Measurements from ENCODE around the gene RTN1.
A peak's percentile ranks its signal among the peaks of the same experiment; 100 is the strongest.

The RTN1 gene

GRCh38 chr14:59630288-59630963 lies 240.2 kb downstream of the RTN1 start:
- no peak for DNase-seq (ENCODE audit: low read depth in 2 of 2)

- no peak for DNase-seq (ENCODE audit: low read depth in 2 of 2)
Observed at GRCh38 chr14:59629444-59630287, 240.9 kb downstream of the RTN1 start.

- DNase-seq (ENCODE audit: low read depth in 2 of 2): no peak
Observed at GRCh38 chr14:59627011-59627520, 243.5 kb downstream of the RTN1 start.

- DNase-seq (ENCODE audit: low read depth in 2 of 2): no peak
Observed at GRCh38 chr14:59622631-59623030, 247.9 kb downstream of the RTN1 start.

GRCh38 chr14:59619061-59619460 lies 251.5 kb downstream of the RTN1 start:
- no peak for DNase-seq (ENCODE audit: low read depth in 2 of 2)

- DNase-seq (ENCODE audit: low read depth in 2 of 2): no peak
Observed at GRCh38 chr14:59601056-59601455, 269.5 kb downstream of the RTN1 start.

GRCh38 chr14:59600211-59600945 lies 270.2 kb downstream of the RTN1 start:
- DNase-seq (ENCODE audit: low read depth in 2 of 2): no peak

GRCh38 chr14:59595071-59595470 lies 275.5 kb downstream of the RTN1 start:
- no peak for DNase-seq (ENCODE audit: low read depth in 2 of 2)

GRCh38 chr14:59591641-59592370 lies 278.8 kb downstream of the RTN1 start:
- DNase-seq (ENCODE audit: low read depth in 2 of 2): no peak

- no peak for DNase-seq (ENCODE audit: low read depth in 2 of 2)
Observed at GRCh38 chr14:59588101-59588500, 282.5 kb downstream of the RTN1 start.

GRCh38 chr14:59585891-59586554 lies 284.6 kb downstream of the RTN1 start:
- DNase-seq (ENCODE audit: low read depth in 2 of 2): no peak

GRCh38 chr14:59583755-59584154 lies 286.8 kb downstream of the RTN1 start:
- no peak for DNase-seq (ENCODE audit: low read depth in 2 of 2)

- DNase-seq (ENCODE audit: low read depth in 2 of 2): no peak
Observed at GRCh38 chr14:59582845-59583509, 287.6 kb downstream of the RTN1 start.

GRCh38 chr14:59582161-59582560 lies 288.4 kb downstream of the RTN1 start:
- no peak for DNase-seq (ENCODE audit: low read depth in 2 of 2)

- no peak for DNase-seq (ENCODE audit: low read depth in 2 of 2)
Observed at GRCh38 chr14:59580911-59581310, 289.7 kb downstream of the RTN1 start.

- DNase-seq (ENCODE audit: low read depth in 2 of 2): peak; percentile 64 to 80
Observed at GRCh38 chr14:59576332-59577294, 294.0 kb downstream of the RTN1 start, which contains the start of gene CCDC175. Gene CCDC175 (minus strand): TSS chr14:59576812. CDS start chr14:59576775, 37 bp downstream.

GRCh38 chr14:59570122-59570521 lies 300.5 kb downstream of the RTN1 start:
- DNase-seq (ENCODE audit: low read depth in 2 of 2): no peak

- DNase-seq (ENCODE audit: low read depth in 2 of 2): no peak
Observed at GRCh38 chr14:59566725-59567124, 303.9 kb downstream of the RTN1 start.

- no peak for DNase-seq (ENCODE audit: low read depth in 2 of 2)
Observed at GRCh38 chr14:59566296-59566695, 304.3 kb downstream of the RTN1 start.

Data from stimulated activated CD4-positive, alpha-beta T cell treated with anti-CD3 and anti-CD28 coated beads, Interleukin-12 subunit alpha, Interleukin-12 subunit beta, amount 100 ng/mL, for 24 hours (primary cell).